Kasumi-1 (cell line): ENCODE data around the gene ITGB8.

Source experiments
- DNase-seq, 2 experiments: peaks; one replicate each; lab custom pipeline; 2025; lab: John Stamatoyannopoulos, UW

Gene ITGB8

DNA sequence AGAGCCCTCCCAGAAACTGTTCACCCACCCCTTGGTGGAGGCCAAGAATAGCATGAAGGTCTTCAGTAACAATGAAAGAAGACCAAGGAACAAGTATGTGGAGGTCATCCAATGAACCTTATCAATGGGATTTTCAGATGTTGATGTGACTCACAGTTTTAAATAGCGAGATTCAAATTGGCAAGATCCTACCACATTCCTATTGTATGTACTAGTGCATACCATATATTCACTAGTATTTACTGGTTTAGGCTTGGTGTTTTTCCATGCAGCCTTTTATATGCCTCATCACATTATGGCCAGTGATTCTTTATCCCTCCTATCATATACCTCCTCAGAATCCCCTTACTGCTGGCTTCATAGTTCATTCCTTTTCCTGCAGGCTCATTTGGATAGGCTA is 54.4 kb downstream of the ITGB8 start:
- DNase-seq: no peak

DNA sequence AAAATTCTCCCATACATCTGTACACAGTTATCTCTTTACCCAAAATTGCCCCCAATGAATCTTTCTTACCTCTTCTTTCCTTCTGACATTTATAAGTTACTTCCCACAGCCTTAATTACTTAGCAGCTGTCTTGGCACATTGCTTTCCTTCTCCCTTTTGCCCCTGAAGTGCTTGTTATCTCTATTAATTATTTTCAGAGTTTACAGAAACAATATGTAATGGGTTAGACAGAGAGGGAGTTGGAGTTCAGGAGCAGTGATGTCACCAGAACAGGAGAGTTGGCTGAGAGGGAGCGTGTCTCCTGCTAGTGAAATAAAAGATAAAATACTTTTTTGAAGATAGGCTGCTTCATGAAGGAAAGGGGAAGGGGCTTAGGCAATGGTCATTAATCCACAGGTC is 57.4 kb downstream of the ITGB8 start:
- DNase-seq: no peak

DNA sequence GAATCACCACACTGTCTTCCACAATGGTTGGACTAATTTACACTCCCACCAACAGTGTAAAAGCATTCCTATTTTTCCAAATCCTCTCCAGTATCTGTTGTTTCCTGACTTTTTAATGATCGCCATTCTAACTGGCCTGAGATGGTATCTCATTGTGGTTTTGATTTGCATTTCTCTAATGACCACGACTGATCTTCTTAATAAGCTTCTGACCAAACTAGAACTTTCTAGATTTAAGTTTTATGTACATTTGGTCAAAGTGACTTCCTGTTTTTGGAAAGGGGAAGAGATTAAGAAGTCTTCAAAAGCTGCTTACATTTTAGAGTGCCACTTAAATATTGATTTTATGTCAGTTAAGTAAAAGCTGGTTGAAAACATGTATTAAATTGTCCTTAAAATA is 58.5 kb downstream of the ITGB8 start:
- peak; percentile 26 for DNase-seq

DNA sequence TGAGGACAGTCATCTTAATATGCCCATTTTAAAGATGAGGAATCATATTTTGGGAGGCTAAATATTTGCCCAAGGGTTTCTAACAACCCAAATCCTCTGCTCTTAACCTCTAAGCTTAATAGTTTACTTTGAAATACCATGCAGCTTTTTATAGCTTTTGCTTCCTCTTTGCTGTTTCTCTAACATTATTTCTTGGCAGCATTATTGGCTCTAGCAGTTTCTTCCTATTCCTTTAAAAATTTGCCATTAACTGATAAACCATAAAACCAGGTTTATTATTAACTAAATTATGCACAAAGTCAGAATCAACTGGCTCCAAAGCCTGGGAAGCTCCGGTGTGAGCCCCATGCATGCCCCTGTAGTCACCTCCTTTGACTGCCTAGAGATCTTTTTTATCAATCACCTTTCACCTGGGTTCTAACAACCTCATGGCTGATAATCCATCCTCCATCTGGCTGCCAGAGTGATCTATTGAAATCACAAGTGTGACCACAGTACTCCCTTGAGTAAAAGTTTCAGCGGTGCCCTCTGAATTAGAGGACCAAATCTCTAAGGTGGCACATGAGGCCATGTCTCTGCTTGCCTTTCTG is 62.4 kb downstream of the ITGB8 start:
- DNase-seq: no peak

DNA sequence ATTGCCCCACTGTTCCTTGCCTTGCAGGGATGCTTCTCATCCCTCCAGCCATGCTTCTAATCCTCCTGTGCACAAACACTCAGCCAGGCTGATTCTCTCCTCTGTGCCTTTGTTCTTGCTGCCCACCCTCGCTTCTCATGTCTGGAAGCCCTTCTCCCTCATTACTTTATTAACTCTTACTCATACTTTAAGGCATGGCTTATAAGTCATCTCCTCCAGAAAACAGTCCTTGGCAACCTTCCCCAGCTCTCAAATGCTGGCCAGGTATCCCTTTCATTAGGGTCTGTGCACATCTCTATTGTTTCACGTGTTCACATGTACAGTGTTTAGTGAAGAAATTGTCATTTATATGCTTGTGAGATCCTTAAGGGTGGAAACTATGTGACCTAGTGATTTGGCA is 62.9 kb downstream of the ITGB8 start:
- no peak for DNase-seq

DNA sequence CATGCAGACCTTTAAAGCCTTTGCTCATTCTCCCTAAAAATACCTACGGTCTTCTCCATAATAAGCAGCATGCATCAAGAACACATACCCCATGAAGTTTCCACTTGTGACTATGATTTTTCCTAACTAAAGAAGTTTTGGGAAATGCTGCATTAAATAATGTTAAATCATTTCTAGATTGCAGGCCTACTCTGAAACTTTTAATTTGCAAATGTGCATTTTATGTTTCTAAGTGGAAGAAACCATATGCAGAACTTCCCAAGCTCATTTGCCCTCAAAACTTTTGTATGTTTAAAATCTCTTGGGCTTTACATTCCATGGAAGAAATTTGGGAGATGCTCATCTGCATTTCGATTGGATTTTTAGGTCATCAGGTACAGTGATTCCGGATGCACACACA is 63.6 kb downstream of the ITGB8 start:
- DNase-seq: no peak

DNA sequence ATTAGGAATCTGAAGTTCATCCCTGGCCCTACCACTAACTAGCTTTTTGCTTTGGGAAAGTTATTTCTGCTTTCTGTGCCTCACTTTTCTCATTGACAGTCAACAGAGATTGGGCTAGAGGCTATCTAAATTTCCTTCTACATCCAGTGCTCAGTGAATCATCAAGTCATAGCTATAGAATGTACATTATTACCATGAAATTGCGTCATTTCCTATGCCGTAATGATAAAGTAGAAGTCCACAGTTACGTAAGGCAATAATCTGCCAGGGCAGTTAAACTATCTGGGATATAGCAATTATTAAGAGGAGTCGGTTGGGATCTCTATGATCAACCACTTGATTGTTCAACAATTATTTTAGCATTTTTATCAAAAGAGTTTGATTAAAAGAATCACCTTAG is 64.4 kb downstream of the ITGB8 start:
- DNase-seq: peak in 1 of 2 experiments; percentile 0

DNA sequence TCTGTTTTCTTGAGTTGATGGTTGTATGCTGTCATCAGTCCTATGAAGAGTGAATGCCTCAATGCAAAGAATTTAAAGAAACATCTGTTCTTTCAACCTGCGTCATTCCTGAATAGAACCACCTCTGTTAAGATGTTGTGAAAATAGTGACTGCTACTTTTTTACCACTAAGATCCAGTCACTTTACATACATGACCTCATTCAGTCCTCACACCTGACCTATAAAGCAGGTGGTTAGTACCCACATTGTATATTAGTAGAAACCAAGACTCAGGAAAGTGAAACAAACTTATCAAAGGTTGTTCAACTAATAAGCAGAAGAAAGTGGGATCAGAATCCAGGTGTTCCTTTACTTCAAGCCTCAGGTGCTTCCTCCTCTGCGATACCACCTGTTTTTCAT is 64.8 kb downstream of the ITGB8 start:
- DNase-seq: no peak

DNA sequence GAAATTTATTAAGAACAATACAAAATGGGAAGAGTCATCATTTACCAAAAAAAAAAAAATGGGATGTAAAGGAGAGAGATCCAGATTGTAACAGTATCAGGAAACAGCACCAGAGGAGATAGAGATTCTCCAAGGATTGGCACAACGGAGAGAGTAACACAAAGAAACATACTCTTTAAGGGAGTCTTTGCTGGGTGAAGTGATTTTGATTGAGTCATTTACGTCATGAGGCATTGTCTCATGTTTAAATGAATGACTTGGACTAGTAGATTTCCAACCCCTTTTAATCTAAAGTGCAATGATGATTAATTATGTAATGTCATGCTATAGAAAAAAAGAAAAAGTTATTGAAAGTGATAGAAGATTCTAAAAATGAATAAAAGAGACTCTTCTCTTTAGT is 68.8 kb downstream of the ITGB8 start:
- no peak for DNase-seq

DNA sequence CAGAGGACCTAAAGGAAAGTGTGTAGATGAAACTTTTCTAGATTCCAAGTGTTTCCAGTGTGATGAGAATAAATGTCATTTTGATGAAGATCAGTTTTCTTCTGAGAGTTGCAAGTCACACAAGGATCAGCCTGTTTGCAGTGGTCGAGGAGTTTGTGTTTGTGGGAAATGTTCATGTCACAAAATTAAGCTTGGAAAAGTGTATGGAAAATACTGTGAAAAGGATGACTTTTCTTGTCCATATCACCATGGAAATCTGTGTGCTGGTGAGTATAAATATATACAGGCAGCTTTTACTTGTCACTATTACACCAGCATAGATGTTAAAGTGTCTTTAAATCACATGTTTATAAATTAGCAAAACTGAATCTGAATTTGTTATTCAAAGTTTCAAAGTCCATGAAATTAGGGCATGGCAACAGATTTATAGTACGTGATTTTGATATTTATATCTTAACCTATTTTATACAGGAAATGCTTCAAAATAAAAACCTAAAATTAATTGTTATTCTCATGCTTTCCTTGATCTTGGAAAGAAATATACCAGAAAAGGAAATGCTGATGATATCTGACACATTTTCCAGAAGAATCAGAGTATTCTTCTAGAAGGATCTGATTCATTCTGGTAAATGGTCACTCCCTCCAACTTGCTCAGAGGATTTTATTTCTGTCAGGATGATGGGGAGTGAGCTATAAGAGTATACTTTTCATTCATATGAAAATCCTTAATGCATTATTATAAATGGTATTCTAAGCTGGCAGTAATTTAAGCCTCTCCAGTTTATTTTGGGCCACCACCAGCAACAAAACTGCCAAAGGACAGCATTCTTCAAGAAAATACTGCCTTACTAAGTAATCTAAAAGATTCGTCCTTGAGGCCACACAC is 71.4 kb downstream of the ITGB8 start:
- no peak for DNase-seq

DNA sequence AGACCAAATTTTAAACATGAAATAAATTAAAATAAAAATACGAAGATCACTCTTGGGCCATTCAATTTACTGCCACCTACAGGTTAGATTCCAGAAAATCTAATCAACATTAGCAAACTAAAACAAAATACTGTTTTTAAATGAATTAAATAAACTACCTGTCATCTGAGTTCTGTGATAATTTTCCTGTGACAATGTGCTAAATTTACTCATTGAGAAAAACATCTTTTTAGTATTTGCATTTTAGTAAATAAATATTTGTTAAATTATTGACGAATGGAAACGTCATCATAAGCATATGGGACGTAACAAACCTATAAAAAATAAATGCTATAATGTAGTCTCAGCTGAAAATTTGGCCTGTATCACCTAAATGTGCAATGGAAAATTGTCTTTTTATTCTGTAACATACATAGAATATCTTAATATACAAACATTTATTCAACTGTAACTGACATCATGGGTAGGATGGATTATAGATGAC is 72.1 kb downstream of the ITGB8 start:
- DNase-seq: peak in 1 of 2 experiments; percentile 6

DNA sequence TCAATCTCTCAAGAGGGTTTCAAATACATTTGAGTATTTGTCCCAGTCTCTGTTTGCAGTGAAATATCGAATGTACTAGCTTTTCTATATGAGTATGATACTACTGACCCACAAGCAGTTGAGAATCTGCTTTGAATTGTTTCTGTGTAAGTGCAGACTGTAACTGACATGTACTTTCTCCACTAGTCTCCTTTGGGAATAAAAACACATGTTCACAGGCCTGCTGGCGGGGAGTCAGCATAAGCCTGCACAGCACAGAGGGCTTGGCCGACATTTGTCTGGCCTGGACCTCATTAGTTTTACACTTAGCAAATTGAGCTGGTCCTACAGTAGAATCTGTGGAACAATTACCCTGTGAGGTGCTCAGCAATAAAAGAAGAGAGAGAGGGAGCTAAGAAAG is 72.6 kb downstream of the ITGB8 start:
- DNase-seq: no peak

DNA sequence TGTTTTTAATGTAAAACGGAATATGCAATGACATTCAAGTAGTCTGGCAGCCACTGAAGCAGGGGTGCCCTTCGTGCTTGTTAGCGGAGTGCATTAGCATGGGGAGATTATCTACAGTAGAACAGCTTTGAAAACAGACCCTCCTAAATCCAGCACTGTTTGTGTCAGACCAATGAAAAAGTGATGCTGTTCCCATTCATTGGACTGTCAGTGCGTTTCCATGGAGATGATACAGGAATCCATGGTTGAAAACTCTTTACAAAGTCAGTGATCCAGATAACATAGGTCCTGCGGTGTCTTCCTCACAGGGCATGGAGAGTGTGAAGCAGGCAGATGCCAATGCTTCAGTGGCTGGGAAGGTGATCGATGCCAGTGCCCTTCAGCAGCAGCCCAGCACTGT is 73.6 kb downstream of the ITGB8 start:
- DNase-seq: no peak

DNA sequence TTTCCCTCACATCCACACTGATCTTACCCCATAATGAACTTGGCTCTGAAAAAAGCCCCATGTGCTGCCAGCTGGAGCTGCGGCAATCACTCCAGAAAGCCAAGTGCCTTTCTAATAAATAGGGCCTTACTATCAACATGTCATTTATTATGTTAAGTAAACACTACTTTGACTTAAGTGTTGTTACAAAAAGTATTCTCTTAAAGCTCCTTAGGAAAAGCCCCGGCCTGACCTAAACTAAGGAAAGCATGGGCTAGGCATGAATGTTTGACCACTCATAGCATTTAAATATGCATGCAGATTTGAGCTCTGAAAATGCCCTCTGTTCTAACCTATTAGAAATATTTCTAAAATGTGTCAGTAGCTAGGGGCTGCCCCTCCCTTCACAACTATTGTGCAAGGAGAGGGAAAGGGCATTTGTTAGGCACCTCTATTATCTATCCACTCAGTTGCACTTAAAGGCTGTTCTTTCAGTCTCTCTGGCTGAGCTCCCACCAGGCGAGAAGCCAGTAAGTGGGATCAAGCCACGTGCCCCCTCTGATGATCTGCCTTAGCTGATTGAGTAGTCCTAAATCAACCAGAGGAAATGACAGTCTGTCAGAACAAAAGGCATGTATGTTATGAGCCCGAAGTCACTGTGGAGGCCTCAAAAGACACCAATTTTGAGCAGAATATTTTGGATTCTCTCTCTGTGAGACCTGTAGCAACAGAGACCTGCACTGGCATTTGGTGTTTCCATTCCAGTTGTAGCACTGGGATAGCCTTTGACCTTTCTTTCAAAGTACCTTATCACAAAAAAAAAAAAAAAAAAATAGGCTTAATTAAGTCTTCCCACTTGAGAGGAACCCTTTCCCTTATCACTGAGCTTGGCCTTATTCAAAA is 77.1 kb downstream of the ITGB8 start:
- no peak for DNase-seq

DNA sequence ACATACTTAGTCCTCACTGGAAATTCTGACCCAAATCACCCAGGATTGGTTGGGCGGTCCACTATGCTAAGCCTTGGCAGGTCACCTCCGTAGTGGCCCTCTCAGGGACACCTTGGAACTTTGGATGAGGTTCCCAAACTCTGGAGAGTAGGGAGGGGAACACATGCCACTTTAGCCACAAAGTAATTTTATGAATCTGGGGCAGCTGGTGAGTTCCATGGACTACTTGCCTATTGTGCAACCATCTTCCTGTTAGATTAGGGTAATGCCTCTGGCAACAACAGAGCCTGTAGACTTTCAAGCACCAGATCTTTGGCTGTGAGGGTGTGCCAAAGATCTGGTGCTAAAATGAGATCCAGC is 77.7 kb downstream of the ITGB8 start:
- DNase-seq: peak in 1 of 2 experiments; percentile 4

DNA sequence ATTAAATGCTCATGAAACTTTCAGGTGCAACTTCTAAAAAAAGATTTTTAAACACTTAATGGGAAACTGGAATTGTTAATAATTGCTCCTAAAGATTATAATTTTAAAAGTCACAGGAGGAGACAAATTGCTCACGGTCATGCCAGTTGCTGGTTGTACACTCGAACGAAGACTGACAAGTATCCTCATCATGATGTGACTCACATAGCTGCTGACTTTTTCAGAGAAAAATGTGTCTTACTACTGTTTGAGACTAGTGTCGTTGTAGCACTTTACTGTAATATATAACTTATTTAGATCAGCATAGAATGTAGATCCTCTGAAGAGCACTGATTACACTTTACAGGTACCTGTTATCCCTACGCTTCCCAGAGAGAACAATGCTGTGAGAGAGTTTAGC is 79.3 kb downstream of the ITGB8 start:
- no peak for DNase-seq

DNA sequence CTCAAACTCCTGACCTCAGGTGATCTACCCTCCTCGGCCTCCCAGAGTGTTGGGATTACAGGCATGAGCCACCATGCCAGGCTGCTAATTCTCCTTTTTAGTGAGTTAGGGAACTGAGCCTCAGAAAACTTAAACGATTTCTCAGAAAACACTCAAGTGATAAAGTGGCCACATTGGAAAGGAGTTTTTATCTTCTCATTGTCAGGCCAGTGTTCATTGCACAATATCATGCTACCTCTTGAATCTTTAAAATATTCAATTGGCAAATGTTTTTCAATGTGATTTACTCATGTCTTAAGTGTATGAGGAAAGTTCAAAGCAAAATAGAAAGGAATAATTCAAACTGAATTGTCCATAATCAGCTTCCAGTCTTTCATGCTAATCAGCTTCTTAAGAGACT is 80.7 kb downstream of the ITGB8 start:
- no peak for DNase-seq

DNA sequence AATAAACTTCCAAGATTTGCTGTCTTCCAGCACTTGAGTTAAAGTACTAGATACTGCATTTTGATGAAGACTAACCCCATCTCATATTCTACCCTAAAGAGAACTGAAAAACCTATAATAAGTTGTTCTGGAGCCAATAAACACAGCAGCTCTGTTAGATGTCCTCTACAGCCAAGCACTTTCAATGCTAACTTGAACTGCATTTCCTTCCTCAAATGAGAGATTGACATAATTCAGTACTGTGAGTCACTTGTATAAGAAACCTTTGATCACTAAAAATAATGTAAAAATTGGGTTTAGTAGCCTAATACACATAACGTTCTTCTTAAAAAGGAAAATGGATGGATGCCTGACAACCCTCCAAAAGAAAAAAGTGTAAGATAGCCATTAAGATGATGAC is 81.3 kb downstream of the ITGB8 start:
- peak; percentile 27 to 28 for DNase-seq

DNA sequence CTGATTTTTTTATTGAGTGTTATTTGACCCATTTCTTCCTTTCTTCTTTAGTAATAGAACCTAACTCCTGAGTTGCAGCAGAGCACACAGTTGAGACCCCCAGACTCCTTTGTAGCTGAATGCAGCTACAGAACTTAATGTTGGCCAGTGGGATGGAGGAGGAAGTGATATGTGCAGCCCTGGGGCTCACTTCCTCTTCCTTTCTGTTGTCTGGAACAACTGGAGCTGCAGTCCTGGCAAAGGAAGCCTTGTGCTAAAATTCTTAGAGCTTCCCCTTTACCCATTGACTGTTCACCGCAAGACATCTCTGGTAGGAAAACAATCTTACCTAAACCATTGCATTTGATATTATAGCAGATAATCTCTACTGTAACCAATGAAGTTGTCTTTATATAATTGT is 86.6 kb downstream of the ITGB8 start:
- DNase-seq: peak; percentile 40 to 60

DNA sequence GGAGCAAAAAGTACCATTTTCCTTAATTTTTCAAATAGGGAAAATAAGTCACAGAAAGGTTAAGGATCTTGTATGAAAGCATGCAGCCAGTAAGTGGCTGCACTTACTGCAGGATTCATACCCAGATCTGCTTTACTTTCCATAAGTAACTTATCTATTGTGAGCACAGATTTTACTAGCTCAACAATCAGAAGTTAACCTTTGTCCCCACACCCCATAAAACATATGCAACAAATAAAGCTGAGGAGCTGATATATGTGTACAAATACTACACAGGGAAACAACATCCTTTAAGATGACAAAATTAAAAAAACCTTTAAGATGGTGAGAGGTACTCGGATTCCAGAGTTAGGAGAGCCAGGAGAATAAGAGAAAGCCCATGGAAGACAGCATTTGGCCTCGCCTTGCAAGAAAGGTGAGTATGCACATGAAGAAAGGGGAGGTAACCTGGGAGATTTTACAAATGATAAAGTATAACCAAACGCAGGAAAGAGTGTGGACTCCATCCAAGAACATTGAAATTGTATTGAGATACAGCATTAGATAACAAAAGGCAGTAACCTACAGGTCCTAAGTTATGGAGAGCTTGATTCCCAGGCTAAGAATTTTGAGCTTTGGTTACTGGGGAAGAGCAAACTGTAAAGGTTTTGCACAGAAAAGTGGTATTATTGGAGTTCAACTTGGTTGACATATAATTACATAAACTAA is 87.1 kb downstream of the ITGB8 start:
- no peak for DNase-seq

DNA sequence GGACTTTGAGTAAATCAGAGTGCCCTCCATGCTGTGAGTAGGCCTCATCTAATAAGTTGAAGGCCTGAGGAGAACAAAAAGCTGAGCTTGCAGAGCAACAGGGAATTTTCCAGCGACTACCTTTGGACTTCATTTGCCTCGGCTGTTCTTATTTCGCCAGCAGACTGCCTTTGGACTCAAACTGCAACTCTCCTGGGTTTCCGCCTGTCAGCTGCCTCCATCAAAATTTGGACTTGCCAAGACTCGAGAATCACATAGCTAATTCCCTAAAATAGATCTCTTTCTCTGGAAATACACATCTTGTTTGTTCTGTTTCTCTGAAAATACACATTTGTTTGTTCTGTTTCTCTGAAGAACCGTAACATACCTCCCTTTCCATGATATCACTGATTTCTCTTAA is 93.8 kb downstream of the ITGB8 start:
- no peak for DNase-seq

DNA sequence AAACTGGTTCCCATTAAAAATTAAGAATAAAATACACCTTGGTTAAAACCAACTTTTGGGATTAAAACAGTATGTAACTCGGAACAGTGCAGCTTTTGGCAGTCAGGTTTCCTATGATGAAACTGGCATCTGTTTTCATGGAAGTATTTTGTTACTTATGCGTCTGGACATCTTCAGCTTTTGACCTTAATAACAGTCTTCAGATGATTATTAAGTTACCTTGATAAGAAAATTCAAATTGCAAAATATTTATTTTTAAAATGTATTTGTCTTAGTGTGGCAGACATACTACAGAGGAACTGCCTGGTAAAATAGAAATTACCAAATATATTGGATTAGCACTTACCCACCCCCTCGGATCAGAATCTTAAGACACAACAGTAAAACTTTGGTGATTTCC is 100.0 kb downstream of the ITGB8 start:
- no peak for DNase-seq
